Activated CD4-positive, alpha-beta T cell treated with anti-CD3 and anti-CD28 coated beads, Interleukin-2, amount 50 U/mL, for 4 hours (primary cell): ENCODE measurements around the gene SART3.
"Not testable (repeated sequence)": the region's sequence is repeated elsewhere in the genome, so short reads cannot be mapped to it uniquely, and the experiment has no call there.

Experiments
- DNase-seq, 2 experiments: peaks; one replicate each; pipeline ENCODE4 v3.0.0-alpha.2; 2020

SART3 gene

DNA sequence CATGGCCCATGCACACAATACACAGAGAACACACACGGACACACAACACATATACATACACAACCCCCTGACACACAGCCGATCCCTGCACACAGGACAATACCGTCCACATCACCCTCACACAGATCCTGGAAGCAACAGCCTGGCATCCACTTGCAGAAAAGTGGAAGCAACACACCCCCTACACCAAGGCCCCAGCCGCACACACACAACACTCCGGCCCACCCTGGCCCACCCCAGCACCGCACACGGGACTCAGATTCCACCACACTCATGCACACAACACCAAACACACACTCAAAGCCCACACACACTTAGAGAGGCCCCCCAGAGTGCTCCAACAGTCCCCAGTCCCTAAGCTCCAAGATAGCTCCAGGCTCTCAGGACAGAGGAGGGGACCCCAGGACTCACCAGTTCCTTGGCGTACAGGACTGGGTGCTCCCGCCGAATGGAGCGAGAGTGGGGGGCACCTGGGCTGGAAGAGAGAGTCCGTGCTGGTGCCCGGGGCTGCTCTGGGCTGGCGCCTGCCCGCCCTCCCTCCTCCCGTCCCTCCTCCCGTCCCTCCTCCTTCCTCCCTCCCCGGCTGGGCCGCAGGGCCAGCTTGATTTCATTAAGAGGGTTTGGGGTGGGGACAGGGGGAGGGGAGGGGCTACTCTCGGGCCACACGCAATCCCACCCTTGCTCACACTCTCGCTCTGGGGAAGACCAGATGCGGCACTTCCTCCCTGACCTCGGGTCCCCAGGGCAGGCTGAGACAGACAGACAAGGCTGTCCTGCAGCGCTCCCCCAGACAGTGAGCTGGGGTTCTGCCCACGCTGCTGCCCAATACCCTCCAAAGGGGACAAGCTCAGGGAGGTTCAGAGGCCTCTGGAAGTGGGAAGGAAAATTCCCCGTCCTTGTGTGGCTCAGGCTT, 36.8 kb upstream of the SART3 start, which contains the start of gene TMEM119:
TMEM119 (minus strand) TSS at position 526 of the 913 bp plus-strand sequence. CDS start 5,701 bp downstream, outside the sequence.
- DNase-seq = no peak

DNA sequence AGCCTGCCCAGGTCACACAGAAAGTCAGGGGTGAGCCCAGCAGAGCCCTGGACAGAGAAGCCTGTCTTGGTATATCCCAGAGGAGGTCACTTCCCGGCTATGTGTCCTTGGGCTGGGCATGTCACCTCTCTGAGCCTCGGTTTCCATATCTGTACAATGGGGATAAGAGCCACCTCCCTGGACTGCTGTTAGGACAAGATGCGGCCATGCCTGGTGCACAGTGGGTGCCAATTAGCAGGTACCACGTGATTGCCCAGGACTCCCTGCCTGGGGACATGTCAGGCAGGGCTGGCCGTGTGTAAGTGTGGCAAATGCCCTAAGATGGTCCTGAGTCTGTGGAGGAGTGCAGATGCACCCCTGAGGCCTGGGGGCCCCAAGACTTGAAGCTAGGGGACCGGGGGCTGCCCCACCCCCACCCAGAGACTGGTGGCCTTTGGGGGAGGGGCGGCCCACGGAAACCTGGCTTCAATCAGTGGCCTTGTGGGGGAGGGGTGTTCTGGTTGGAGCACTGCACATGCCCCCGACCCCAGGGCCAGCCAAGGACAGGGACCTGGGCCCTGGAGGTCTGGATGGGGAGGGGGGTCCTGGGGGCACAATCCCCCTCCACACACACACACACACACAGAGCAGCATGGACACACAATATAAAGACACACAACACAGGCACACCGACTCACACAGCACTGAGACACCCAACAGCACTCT, 36.0 kb upstream of the SART3 start:
- no peak for DNase-seq

DNA sequence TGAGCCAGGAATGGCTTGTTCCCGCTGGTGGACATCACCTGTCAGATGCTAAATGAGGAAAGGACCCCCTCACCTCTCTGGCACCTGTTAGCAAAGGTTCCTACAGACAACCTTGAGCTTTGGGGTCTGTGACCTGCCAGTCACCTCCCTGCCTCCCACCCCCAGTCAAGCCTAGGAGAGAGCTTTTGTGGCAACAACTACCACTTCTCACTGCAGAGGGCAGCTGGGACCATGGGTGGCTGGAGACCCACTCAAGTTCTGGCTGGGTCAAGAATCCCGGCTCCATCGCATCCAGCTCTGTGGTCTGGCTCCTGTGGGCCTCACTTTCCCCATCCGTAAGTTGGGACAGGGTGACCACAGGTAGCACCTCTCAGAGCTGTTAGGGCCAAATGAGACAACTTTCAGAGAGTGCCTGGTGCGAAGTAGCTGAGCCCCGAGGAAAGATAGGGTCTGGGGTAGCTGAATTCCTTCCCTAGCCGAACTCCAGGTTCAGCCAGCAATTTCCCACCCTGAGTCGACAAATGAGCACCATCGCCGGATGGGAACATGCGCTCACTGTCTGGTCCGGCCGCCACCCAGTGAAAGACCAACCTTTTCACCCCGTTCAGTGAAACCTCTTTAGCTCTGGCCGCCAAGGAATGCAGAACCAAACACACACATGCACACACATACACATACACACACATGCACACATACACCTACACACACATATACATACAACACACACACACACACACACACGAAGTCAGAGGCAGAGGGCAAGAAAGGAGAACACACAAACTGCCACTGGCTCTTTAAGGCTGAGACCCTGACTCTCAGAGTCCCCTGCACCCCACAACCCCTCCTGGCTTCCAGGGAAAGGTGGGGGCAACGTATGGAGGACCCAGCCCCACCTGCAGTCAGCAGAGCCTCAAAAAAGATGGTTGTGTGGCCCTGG, 35.0 kb upstream of the SART3 start:
- no peak for DNase-seq

DNA sequence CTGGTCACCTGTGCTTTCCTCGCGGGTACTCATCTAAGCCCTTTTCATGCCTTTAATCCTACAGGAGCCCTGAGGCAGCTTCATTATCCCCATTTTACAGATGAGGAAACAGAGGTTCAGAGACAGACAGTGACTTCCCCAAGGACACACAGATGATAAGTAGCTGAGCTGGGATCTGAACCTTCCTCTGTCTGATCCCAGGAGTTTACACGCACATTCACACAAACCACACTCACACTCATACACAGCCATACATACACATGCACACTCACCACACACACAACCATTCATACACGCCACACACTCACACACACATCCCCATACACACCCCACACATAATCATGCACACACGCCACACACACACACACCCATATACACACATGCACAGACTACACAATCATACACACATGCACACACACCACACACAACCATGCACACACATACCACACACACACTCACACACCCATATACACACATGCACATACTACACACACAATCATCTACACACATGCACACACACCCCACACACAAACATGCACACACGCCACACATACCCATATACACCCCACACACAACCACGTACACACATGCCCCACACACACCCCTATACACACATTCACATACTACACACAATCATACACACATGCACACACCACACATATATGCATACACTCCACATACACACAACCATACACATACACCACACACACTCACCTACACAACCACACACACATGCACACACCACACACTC, 34.2 kb upstream of the SART3 start:
- DNase-seq = no peak

DNA sequence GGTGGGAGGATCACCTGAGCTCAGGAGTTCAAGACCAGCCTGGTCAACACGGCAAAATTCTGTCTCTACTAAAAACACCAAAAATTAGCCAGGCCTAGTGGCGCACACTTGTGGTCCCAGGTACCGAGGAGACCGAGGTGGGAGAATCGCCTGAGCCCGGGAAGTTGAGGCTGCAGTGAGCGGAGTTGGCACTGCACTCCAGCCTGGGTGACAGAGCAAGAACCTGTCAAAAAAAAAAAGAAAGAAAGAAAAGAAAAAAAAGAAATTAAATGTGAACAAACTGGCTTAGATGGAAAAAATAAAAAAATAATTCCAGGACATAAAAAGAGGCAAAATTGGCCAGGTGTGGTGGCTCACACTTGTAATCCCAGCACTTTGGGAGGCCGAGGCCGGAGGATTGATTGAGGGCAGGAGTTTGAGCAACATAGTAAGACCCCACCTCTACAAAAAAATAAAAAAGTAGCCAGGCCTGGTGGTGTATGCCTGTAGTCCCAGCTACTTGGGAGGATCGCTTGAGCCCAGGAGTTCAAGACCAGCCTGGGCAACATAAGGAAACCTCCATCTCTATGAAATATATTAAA, 33.4 kb upstream of the SART3 start:
- DNase-seq = no peak

DNA sequence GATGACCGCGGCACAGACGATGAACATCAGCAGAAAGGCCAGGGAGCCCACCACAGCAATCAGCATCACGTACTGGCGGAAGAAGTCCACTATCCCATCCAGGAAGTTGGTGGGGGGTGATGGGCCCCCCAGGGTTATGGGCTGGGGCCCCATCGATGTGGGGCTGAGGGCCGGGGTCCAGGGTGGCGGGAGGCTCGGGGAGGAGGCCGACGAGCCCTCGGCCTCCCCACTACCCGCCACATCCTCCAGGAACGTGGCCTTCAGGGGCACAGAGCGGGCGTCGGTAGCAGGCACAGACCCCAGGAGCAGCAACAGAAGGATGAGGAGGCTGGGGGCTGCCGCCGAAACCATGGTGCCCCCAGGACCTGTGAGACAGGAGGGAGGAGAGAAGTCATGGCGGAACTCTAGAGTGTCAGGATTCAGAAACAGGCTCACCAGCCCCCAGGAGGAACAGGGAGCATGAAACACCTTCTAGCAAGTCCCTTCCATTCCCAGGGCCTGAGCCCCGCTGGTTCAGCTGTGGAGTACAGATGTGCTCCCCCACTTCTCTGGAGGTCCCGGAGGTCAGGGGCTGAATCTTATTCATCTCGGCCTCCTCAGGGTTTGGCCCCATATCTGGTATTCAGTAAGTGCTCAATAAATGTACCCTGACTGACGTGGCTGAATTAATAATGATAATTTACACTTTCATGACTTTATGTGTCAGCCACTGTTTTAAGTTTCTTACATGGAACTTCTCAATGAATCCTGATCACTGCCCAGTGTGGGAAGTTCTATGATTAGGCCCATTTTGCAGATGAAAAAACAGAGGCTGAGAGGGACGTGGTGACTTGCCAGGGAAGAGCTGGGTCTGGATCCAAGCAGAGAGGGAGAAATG, 31.3 kb upstream of the SART3 start:
- DNase-seq = no peak

DNA sequence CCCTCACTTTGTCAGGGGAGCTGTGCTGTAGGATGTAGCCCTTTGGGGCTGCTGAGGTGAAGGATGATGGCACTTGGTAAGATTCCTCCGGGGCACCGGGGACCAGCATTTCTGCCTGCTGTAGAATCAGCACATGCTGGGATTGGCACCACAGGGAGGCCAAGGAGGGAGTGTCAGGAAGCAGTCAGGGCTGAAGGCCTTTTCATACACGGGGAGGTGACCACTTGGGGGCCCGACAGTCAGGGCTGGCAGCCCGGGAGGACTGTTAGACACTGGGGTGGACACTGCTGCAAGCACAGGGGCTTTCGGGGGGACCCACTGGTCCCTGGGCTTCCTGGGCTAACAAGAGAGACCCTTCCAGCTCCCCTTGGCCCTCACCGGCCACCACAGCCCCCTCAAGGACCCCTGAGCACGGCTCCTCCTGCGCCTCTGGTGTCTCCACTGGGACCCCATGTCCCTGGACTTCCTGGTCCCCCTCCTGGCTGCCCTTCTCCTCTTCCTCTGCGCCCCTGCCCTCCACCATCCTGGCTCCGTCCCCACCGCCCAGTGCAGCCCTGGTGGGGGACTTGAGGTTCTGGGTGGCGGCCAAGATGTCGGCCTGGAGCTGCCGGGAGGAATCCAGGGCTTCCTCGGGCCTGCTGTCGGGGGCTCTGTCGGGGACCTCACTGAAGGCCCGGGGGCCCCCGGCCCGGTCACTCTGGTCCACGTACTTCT, 30.5 kb upstream of the SART3 start:
- DNase-seq = no peak

DNA sequence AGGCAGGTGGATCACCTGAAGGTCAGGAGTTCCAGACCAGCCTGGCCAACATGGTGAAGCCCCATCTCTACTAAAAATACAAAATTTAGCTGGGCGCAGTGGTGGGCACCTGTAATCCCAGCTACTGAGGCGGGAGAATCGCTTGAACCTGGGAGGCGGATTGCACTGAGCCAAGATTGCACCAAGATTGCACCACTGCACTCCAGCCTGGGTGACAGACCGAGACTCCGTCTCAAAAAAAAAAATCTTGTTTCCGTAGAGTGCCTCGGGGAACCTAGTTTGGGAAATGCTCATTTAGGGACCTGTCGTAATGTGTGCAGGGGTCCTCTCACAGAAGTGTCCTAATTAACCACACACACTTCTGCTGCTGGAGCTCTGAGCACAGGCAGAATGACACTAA, 29.5 kb upstream of the SART3 start:
- not testable (repeated sequence) for DNase-seq

DNA sequence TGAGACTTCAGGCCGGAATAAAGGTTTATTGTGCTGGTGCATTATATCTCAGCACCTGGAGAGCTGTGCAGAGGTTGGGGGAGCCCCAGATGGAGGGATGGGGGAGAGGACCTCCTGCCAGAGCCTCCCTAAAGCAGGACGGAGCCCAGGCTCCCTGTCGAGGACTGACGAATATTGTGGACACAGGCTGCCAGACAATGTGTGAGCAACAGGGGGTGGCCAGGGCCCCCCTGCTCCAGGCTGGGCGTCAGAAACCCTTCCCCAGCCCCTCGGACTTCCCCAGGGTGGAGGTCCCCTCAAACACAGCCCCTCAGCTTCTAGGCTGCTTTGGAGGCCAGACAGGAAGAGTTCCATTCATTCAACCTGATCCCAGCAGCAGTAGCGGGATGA, 28.9 kb upstream of the SART3 start:
- DNase-seq = no peak

DNA sequence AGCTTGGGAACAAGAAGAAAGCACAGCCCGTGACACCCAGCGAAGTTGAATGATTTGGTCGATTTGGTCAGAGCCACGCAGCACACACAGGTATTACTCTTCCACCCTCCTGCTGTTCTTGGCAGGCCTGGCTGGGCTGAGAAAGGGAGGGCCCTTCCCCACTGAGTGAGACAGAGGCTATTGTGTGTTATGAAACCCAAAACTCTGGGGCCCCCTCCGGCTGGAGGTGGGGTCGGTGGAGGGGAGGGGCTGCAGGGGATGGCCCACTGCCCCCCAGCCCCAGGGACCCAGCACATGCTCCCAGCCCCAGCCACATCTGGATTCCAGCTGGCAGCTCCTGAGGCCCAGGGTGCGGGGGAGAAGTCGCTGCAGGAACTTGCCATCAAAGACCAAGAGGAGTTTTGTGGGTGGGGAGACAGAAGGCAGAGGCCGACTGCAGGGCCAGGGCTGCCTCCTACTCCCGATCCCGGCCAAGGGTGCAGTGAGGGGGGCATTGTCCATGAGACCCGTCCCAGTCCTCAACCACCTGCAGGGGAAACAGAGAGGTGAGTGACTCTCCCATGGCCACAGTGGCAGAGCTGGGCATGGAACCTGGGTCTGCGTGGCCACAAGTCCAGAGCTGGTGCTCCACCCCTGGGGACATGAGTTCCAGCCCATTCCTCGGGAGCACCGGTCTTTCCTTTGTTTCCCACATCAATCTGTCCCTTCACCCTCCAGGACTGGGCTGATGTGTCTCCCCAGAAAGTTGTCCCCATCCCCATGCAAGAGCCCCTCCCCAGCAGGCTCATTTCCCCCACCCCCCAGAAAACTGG, 28.3 kb upstream of the SART3 start:
- DNase-seq = no peak

DNA sequence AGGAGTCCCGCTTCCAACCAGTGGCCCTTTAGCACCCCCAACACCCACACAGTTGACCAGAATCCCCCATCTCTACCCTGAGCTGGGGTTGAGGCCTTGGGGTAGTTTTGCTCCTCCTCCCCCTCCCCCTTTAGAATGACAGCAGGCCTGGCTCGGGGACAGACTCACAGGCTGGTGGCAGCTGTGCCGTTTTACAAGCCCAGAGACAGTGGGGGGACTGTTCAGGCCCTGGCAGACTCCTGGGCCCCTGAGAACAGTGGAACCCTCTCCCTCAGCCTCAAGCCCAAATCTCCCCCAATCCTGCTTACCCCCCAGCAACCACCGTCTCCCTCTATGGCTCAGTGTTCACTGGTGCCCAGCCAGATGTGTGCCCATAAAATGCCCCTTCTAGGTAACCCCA, 26.9 kb upstream of the SART3 start:
- DNase-seq = no peak

DNA sequence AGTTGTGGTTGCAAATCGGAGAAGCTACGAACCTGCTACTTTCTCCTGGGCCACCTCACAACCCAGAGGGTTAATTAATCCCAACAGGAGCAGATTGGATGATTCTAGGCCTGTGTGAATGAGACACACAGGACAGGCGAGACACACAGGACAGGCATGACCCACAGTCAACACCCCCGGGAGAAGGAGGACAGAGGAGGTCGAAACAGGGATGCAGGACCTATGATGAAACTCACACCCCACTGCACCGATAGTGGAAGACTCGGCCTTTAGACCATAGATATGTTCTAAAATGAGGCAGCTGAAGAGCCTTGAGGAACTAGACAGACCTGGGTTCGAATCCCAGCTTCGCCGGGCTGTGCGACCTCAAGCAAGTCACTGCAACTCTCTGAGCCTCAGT, 25.3 kb upstream of the SART3 start:
- no peak for DNase-seq

DNA sequence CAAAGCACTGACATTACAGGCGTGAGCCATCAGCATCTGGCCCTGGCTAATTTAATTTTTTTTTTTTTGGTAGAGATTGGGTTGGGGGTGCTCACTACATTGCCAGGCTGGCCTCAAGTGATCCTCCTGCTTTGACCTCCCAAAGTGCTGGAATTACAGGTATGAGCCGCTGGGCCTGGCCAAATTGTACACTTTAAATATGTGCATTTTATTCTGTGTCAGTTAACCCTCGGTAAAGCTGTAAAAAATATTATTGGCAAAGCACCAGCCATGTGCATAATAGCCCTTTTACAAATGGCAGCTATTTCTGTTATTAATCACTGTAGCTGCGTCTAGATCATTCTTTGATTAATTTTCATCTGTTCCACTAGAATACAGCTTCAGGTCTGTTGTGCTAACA, 24.9 kb upstream of the SART3 start:
- DNase-seq = no peak

DNA sequence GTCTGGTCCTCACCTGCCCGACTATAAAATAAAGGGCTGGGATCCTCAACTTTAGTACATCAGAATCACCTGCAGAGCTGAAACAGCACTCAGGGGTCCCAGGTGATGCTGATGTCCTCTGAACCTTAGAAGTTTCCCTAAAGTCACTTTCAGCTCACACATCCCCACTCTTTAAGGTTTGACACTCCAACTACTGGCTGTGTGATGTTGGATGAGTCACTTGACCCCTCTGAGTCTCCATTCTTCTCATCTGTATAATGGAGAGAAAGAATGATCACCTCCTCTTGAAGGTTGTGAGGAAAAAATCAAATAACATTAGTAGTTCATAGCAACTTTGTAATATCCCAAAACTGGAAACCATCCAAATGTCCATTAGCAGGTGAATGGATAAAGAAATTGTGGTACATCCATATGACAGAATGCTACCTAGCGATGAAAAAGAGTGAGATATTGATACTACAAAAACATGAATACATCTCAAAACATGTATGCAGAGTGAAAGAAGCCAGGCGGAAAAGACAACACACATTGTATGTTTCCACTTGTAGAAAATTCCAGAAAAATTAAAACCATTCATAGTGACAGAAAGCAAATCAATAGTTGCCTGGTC, 23.6 kb upstream of the SART3 start:
- no peak for DNase-seq

DNA sequence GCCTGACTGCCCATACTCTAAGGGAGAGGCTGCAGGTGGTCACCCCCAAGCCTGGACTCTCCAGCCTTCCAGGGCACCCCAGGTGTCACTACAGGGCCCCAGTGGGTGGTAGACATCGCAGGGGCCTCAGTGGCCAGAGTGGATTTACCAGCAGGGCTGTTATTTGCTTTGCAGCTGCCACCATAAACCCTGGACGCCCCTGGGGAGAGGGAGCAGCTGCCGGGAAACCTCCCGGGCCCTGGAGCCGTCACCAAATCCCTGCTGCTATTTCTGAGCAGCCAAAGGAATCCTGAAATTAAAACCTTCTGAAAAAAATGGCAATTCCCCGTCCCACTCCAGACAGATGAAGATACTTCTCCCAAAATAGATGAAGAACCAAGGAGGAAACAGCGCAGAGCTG, 23.0 kb upstream of the SART3 start:
- no peak for DNase-seq

DNA sequence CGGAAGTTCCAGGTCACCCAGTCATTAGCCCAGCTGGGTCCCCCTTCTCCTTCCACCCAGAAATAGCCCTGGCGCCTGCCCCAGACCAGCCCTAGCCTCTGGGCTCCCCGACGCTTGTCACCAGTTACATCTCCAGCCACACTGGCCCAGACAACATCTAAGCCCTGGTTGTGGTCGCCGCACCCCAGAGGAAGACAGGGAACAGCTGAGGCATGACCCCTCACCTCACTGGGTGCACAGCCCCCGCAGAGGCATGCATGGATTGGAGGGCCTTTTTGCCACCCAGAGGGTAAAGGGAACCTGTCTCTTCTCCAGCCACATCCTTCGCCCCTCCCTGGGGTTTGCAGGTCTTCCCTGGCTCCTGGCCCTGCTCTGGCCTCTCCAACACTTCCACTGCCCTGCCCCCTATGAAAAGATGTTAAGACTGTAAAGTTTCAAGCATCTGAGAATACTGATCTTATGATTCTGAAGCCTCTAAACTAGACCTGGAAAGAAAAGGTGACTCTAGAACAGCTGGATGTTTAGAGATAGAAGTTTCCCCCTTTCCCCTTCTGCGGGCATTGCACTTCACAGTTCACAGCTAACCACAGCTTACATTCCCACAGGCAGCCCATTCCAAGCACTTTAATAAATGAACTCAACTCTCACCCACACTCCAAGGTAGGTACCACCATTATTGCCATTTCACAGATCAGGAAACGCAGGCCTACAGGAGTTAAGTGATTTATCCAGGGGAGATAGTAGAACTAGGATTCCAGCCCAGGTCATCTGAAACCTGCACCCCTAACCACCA, 22.2 kb upstream of the SART3 start:
- DNase-seq = no peak

DNA sequence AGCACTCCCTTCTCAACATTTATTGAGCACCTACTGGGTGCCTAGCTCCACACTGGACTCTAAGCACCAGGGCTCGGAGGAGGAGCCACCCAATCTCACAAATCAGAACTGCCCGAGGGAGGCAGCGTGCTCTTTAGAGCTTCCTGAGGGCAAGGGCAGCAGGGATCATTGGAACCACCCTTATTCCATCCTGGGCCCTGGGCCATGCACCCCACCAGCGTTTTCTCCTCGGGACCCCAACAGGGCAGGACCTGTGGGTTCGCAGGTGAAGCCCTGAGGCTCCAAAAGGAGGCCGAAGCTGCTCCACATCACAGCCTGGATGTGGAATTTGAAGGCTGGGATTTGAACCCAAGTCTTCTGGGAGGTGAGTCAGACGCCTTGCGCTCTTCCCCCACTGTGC, 21.5 kb upstream of the SART3 start:
- DNase-seq = no peak
